Esophagus muscularis mucosa (tissue), 4 donors: ENCODE results near the gene SERPING1. TPM values are rescaled to one million over a fixed set of nuclear protein-coding genes. Genes with fewer than 3 reads are reported as not detected.
"Not testable (repeated sequence)": the region's sequence is repeated elsewhere in the genome, so short reads cannot be mapped to it uniquely, and the experiment has no call there.

ENCODE experiments used
- DNase-seq: peaks from one replicate; pipeline ENCODE4 v3.0.0-alpha.2; 2017; ENCODE audit errors: extremely low spot score
- H3K27ac ChIP-seq, 4 donors: fragments of 200-600 bp; sonication (generic); replicated peaks in 1 of 4; 1 replicate in 3 of 4; 2 replicates in 1 of 4; pipeline ENCODE4 v1.5.1; 2016 to 2019; ENCODE audit warnings: mild to moderate bottlenecking in 1 of 4
- H3K27me3 ChIP-seq, 4 donors: fragments of 200-600 bp; sonication (generic); one replicate each; pipeline versions ENCODE4 v1.5.1 to v1.6.0; 2016 to 2019
- H3K36me3 ChIP-seq, 4 donors: fragments of 200-600 bp; sonication (generic); one replicate each; pipeline ENCODE4 v1.5.1; 2016 to 2019
- H3K4me1 ChIP-seq, 4 donors: fragments of 200-600 bp; sonication (generic); one replicate each; pipeline ENCODE4 v1.5.1; 2016 to 2019
- H3K4me3 ChIP-seq, 4 donors: fragments of 200-600 bp; sonication (generic); 1 replicate in 2 of 4; 2 replicates in 2 of 4; pipeline ENCODE4 v1.5.1; 2016 to 2019; ENCODE audit warnings: mild to moderate bottlenecking in 4 of 4, moderate library complexity in 1 of 4
- H3K9me3 ChIP-seq, 4 donors: fragments of 200-600 bp; sonication (generic); 1 replicate in 3 of 4; 2 replicates in 1 of 4; pipeline ENCODE4 v1.5.1; 2016 to 2019
- EP300 ChIP-seq: sonication (generic); formaldehyde crosslinking; IDR thresholded peaks from one replicate; pipeline ENCODE4 v1.6.1; 2017; ENCODE audit warnings: antibody characterized with exemption
- POLR2A ChIP-seq: fragments of 450-650 bp; IDR thresholded peaks from one replicate; pipeline ENCODE4 v1.6.1; 2017; ENCODE audit warnings: antibody characterized with exemption, moderate library complexity, mild to moderate bottlenecking, low read depth
- POLR2AphosphoS5 ChIP-seq, 2 donors: sonication (generic); formaldehyde crosslinking; IDR thresholded peaks; one replicate each; pipeline ENCODE4 v1.6.1; 2017; ENCODE audit warnings: antibody characterized with exemption in 2 of 2
- WGBS: methylation state at CpG from one replicate; pipeline ENCODE4 v1.1.5; 2018; 5-methylcytosine and 5-hydroxymethylcytosine counted together
- intact Hi-C: fragments of 100-400 bp; cut with DNase I; formaldehyde crosslinking; loops from one replicate; pipeline ENCODE4 v1.15.1; 2023
- total RNA-seq, 4 donors: library from RNA; depleted of rRNA; stranded (reverse); fragments of >200 nt; gene quantifications; one replicate each; pipeline versions ENCODE4 v1.1.0 to v1.2.1, GENCODE V29; 2016
- TF ChIP-seq, protein P1 (sequence below), 3 experiments: fragments of 200-600 bp in 2 of 3; fragments of 450-650 bp in 1 of 3; sonication (generic) in 2 of 3; IDR thresholded peaks; one replicate each; pipeline ENCODE4 v1.5.1; 2017 to 2019; ENCODE audit warnings: antibody characterized with exemption in 3 of 3, mild to moderate bottlenecking in 2 of 3, moderate library complexity in 1 of 3

The SERPING1 gene
- total RNA-seq, 4 donors from 2014 or later, result 290 to 585 (median 569) TPM

- Histone ChIP-seq H3K36me3 (no peaks in the 10 kb centered on the region), H3K27ac (no peak overlapping the region), H3K4me3 (no peak overlapping the region), H3K4me1 (peaks cover 33 to 42% (median 40%) of the 10 kb centered on the region in 4 donors), H3K9me3 (no peaks in the 10 kb centered on the region), H3K27me3 (peaks cover 5 to 69% (median 35%) of the 10 kb centered on the region in 4 donors)
- no peak for DNase-seq
- intact Hi-C loops, result no loop called here
- 86% methylated on average over 7 of the region's 7 CpGs for WGBS
- TF ChIP-seq POLR2A, result no peak
- no peak for TF ChIP-seq POLR2AphosphoS5 (IDR thresholded peaks at IDR 0.05)
- TF ChIP-seq, protein P1, sequence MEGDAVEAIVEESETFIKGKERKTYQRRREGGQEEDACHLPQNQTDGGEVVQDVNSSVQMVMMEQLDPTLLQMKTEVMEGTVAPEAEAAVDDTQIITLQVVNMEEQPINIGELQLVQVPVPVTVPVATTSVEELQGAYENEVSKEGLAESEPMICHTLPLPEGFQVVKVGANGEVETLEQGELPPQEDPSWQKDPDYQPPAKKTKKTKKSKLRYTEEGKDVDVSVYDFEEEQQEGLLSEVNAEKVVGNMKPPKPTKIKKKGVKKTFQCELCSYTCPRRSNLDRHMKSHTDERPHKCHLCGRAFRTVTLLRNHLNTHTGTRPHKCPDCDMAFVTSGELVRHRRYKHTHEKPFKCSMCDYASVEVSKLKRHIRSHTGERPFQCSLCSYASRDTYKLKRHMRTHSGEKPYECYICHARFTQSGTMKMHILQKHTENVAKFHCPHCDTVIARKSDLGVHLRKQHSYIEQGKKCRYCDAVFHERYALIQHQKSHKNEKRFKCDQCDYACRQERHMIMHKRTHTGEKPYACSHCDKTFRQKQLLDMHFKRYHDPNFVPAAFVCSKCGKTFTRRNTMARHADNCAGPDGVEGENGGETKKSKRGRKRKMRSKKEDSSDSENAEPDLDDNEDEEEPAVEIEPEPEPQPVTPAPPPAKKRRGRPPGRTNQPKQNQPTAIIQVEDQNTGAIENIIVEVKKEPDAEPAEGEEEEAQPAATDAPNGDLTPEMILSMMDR (IDR thresholded peaks at IDR 0.05), result no peak
Observed at GRCh38 chr11:57651408-57651807, 53.9 kb downstream of the SERPING1 start.

DNA sequence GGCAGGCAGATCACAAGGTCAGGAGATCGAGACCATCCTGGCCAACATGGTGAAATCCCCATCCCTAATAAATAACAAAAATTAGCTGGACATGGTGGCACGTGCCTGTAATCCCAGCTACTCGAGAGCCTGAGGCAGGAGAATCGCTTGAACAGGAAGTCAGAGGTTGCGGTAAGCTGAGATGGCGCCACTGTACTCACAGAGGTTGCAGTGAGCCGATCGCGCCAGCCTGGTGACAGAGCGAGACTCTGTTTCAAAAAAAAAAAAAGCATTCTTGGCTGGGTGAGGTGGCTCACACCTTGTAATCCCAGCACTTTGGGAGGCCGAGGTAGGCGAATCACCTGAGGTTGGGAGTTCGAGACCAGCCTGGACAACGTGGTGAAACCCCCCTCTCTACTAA, 54.7 kb downstream of the SERPING1 start:
- H3K9me3 ChIP-seq, intact Hi-C loops, H3K27ac ChIP-seq, DNase-seq, H3K4me3 ChIP-seq, H3K36me3 ChIP-seq: not testable (repeated sequence)
- WGBS, result 90% methylated on average over 14 of the region's 14 CpGs
- peaks cover 30 to 41% (median 38%) of the 10 kb centered on the region in 4 donors for H3K4me1 ChIP-seq
- peaks cover 5 to 61% (median 27%) of the 10 kb centered on the region in 4 donors for H3K27me3 ChIP-seq

- Histone ChIP-seq H3K27me3 (peaks cover 5 to 57% (median 23%) of the 10 kb centered on the region in 4 donors), H3K27ac (no peak overlapping the region), H3K36me3 (no peaks in the 10 kb centered on the region), H3K4me1 (peaks cover 27 to 36% (median 34%) of the 10 kb centered on the region in 4 donors), H3K4me3 (no peak overlapping the region), H3K9me3 (no peaks in the 10 kb centered on the region)
- 72% methylated on average over 3 of the region's 3 CpGs for WGBS
- no peak for DNase-seq
- intact Hi-C loops, result no loop called here
- TF ChIP-seq POLR2AphosphoS5 (IDR thresholded peaks at IDR 0.05) (no peak), EP300 (no peak), POLR2A (no peak)
- TF ChIP-seq, protein P1 (IDR thresholded peaks at IDR 0.05), result no peak
Observed at GRCh38 chr11:57652662-57653061, 55.2 kb downstream of the SERPING1 start.

- no peak for DNase-seq
- WGBS, result 27% methylated on average over 3 of the region's 3 CpGs
- Histone ChIP-seq H3K4me3 (no peak overlapping the region), H3K36me3 (no peaks in the 10 kb centered on the region), H3K9me3 (no peaks in the 10 kb centered on the region), H3K27me3 (peaks cover 5 to 52% (median 18%) of the 10 kb centered on the region in 4 donors), H3K4me1 (peaks cover 26 to 34% (median 32%) of the 10 kb centered on the region in 4 donors), H3K27ac (no peak overlapping the region)
- TF ChIP-seq EP300 (no peak), POLR2A (no peak), POLR2AphosphoS5 (IDR thresholded peaks at IDR 0.05) (no peak)
- TF ChIP-seq, protein P1 (IDR thresholded peaks at IDR 0.05), result no peak
- intact Hi-C loops, result no loop called here
Observed at GRCh38 chr11:57653163-57653562, 55.7 kb downstream of the SERPING1 start.

DNA sequence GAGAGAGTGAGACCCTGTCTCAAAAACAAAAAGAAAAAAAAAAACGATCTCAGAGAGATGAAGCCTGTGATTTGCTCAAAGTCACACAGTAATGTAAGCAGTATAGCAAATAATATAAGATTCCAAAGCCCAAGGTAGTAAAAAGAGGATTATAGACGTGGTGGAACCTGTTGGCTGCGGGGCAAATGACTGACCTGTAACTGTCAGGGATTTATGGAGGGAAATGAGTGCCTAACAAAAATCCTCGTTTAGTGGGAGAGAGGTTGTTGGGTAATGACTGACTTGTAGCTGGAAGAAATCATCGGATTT, 59.4 kb downstream of the SERPING1 start:
- 23% methylated on average over 5 of the region's 5 CpGs for WGBS
- H3K4me1 ChIP-seq, result peaks cover 15 to 28% (median 19%) of the 10 kb centered on the region in 4 donors
- peak overlapping the region; percentile 54 to 68 (median 64) for H3K4me3 ChIP-seq
- H3K27me3 ChIP-seq, result peaks cover 0 to 15% (median 0%) of the 10 kb centered on the region in 4 donors
- peak overlapping the region; percentile 86 to 91 (median 88) for H3K27ac ChIP-seq
- peaks cover 24 to 31% (median 25%) of the 10 kb centered on the region in 4 donors for H3K36me3 ChIP-seq
- intact Hi-C loops, result no loop called here
- no peak for DNase-seq
- H3K9me3 ChIP-seq, result no peaks in the 10 kb centered on the region
- no peak for TF ChIP-seq POLR2AphosphoS5 (IDR thresholded peaks at IDR 0.05)
- TF ChIP-seq POLR2A, result no peak
- TF ChIP-seq, protein P1 (IDR thresholded peaks at IDR 0.05), result no peak
- TF ChIP-seq EP300, result no peak
